Caco-2 (cell line): ENCODE data around the gene FRMD4A. TPM values are rescaled to one million over a fixed set of nuclear protein-coding genes. Genes with fewer than 3 reads are reported as not detected.

Experiments used
- BruUV-seq: library from RNA; stranded (reverse); fragments of 400-500 nt; replicated peaks from 2 replicates; lab custom pipeline; 2021; lab: Mats Ljungman, UMichigan
- CTCF ChIA-PET: fragments of 300-600 bp; sonication (Branson Sonifier 250); formaldehyde crosslinking; loops from one replicate; lab custom pipeline; 2022; ENCODE audit warnings: antibody characterized with exemption; lab: Charles Lee
- POLR2A ChIA-PET: fragments of 300-600 bp; sonication (Branson Sonifier 250); formaldehyde crosslinking; loops from one replicate; lab custom pipeline; 2022; ENCODE audit warnings: antibody characterized with exemption; lab: Charles Lee
- DNase-seq, 2 experiments: peaks; one replicate each; pipeline versions ENCODE4 v3.0.0 to v3.0.0-alpha.2; 2020 to 2022
- H3K27me3 ChIP-seq: replicated peaks from 2 replicates; pipeline ENCODE4 v1.6.0; 2011; ENCODE audit warnings: low read length; ENCODE audit not compliant: control insufficient read depth, insufficient read depth
- H3K36me3 ChIP-seq: 2 replicates; pipeline ENCODE4 v1.5.1; 2011; ENCODE audit warnings: low read length; ENCODE audit not compliant: control insufficient read depth, insufficient read depth
- H3K4me1 ChIP-seq: fragments of 250-450 bp; sonication (Bioruptor Pico); 2 replicates; pipeline ENCODE4 v1.5.1; 2020; ENCODE audit warnings: mild to moderate bottlenecking
- H3K4me3 ChIP-seq: 2 replicates; pipeline ENCODE4 v1.5.1; 2011; ENCODE audit warnings: low read depth, mild to moderate bottlenecking, control low read depth, low read length
- H3K9me3 ChIP-seq: fragments of 250-450 bp; sonication (Bioruptor Pico); 2 replicates; pipeline ENCODE4 v1.5.1; 2020; ENCODE audit warnings: mild to moderate bottlenecking, moderate library complexity
- H3K27ac Mint-ChIP-seq: one replicate; pipeline ENCODE4 v1.8.0; 2022; ENCODE audit warnings: mixed read lengths; ENCODE audit not compliant: unreplicated experiment
- H3K27me3 Mint-ChIP-seq: one replicate; pipeline ENCODE4 v1.8.0; 2022; ENCODE audit warnings: mixed read lengths; ENCODE audit not compliant: insufficient read depth, unreplicated experiment
- H3K36me3 Mint-ChIP-seq: one replicate; pipeline ENCODE4 v1.8.0; 2022; ENCODE audit warnings: mild to moderate bottlenecking, mixed read lengths; ENCODE audit not compliant: insufficient read depth, unreplicated experiment
- H3K4me1 Mint-ChIP-seq: one replicate; pipeline ENCODE4 v1.8.0; 2022; ENCODE audit warnings: low read depth, mixed read lengths; ENCODE audit not compliant: unreplicated experiment
- H3K4me3 Mint-ChIP-seq: one replicate; pipeline ENCODE4 v1.8.0; 2022; ENCODE audit warnings: mild to moderate bottlenecking, moderate library complexity, mixed read lengths; ENCODE audit not compliant: unreplicated experiment
- H3K9me3 Mint-ChIP-seq: one replicate; pipeline ENCODE4 v1.8.0; 2022; ENCODE audit warnings: mixed read lengths; ENCODE audit not compliant: unreplicated experiment
- intact Hi-C: fragments of 100-400 bp; cut with micrococcal nuclease; formaldehyde crosslinking; loops from one replicate; pipeline ENCODE4 v1.10.0; 2022; ENCODE audit not compliant: unreplicated experiment
- total RNA-seq: library from RNA; stranded (reverse); gene quantifications from 2 replicates; pipeline ENCODE4 v1.2.3, GENCODE V29; 2022
- TF ChIP-seq, protein P1 (sequence below), 2 experiments: fragments of 200-600 bp in 1 of 2; IDR thresholded peaks; 1 replicate in 1 of 2; 2 replicates in 1 of 2; pipeline versions ENCODE4 v1.5.1 to v1.8.0; 2011 to 2022; ENCODE audit warnings: antibody characterized with exemption in 1 of 2, control low read depth in 1 of 2, inconsistent platforms in 1 of 2, low read depth in 1 of 2, low read length in 1 of 2, mild to moderate bottlenecking in 1 of 2, moderate library complexity in 1 of 2; ENCODE audit not compliant: insufficient read depth in 1 of 2, severe bottlenecking in 1 of 2, unreplicated experiment in 1 of 2

FRMD4A gene
- total RNA-seq, 1 experiment from 2014 or later, result 52.1 TPM

DNA sequence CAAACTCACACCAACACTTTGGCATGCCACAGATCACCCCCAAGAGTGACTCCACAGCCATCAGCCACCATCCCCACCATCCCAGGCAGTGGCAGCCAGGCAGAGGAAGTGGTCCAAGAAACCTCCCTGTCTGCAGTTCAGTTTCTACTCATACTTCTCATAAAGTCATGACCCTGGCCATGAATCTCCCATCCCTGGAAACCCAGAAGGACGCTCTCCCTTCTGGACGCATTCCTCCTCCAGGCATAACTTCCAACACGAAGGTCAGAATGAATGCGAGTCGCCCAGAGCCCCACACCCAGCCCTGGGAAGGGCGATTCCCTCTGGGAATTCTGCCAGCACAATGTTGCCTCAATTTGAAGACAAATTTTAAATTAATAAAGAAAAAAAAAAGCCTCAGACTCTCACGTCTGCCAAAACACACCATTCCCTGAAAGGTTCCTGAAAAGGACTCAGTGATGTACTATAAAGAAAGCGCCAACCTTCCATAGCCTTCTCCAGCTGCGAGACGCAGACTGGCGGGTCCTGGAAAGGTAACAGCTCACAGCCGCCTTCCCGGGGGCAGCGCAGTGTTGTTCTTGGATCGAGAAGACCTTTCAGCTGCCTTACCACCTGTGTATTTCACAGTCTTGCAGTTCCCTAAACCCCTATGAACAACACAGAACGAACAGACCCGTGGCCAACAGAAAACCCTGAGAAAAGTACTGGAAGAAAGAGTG, 307.6 kb downstream of the FRMD4A start:
- no peaks in the 10 kb centered on the region for H3K36me3 Mint-ChIP-seq
- intact Hi-C loops, result no loop called here
- Histone ChIP-seq H3K4me3 (no peak overlapping the region), H3K4me1 (no peaks in the 10 kb centered on the region), H3K9me3 (no peaks in the 10 kb centered on the region), H3K36me3 (no peaks in the 10 kb centered on the region), H3K27me3 (no peaks in the 10 kb centered on the region; the same call in 1 of the 2 replicates)
- peaks cover 7% of the 10 kb centered on the region for H3K27me3 Mint-ChIP-seq
- BruUV-seq, result no TSS peak
- ChIA-PET POLR2A (no interaction called here), CTCF (no interaction called here)
- H3K4me1 Mint-ChIP-seq, result no peaks in the 10 kb centered on the region
- H3K4me3 Mint-ChIP-seq, result no peak overlapping the region
- no peak for DNase-seq
- no peak overlapping the region for H3K27ac Mint-ChIP-seq
- H3K9me3 Mint-ChIP-seq, result peaks cover 10% of the 10 kb centered on the region
- TF ChIP-seq, protein P1, sequence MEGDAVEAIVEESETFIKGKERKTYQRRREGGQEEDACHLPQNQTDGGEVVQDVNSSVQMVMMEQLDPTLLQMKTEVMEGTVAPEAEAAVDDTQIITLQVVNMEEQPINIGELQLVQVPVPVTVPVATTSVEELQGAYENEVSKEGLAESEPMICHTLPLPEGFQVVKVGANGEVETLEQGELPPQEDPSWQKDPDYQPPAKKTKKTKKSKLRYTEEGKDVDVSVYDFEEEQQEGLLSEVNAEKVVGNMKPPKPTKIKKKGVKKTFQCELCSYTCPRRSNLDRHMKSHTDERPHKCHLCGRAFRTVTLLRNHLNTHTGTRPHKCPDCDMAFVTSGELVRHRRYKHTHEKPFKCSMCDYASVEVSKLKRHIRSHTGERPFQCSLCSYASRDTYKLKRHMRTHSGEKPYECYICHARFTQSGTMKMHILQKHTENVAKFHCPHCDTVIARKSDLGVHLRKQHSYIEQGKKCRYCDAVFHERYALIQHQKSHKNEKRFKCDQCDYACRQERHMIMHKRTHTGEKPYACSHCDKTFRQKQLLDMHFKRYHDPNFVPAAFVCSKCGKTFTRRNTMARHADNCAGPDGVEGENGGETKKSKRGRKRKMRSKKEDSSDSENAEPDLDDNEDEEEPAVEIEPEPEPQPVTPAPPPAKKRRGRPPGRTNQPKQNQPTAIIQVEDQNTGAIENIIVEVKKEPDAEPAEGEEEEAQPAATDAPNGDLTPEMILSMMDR (IDR thresholded peaks at IDR 0.05; ENCODE audit: insufficient read depth in 1 of 2, low read depth in 1 of 2, low read length in 1 of 2, severe bottlenecking in 1 of 2, unreplicated experiment in 1 of 2), result no peak

DNA sequence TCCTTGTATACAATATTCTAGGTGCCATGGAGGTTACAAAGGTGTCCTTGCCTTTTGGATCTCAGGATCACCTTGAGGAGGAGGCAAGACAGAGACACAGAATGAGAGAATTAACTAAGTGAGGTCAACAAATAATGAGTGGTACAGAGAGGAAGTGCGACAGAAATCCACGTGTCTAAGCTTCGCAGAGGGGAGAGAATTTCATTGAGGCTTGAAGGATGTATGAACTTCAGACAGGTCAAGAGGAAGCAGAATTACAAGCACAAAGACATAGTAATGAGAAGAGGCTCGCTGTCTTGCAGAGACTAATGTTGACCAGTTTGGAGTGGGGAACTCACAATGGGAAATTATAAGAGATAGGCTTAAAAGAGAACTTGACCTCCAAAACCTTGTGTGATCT, 308.7 kb downstream of the FRMD4A start:
- no peak for DNase-seq
- CTCF ChIA-PET, result no interaction called here
- POLR2A ChIA-PET, result no interaction called here
- Mint-ChIP-seq H3K9me3 (peaks cover 10% of the 10 kb centered on the region), H3K27ac (no peak overlapping the region), H3K36me3 (no peaks in the 10 kb centered on the region), H3K4me3 (no peak overlapping the region), H3K4me1 (no peaks in the 10 kb centered on the region), H3K27me3 (peaks cover 6% of the 10 kb centered on the region)
- Histone ChIP-seq H3K4me1 (no peaks in the 10 kb centered on the region), H3K4me3 (no peak overlapping the region), H3K36me3 (no peaks in the 10 kb centered on the region), H3K9me3 (no peaks in the 10 kb centered on the region), H3K27me3 (no peaks in the 10 kb centered on the region; the same call in 1 of the 2 replicates)
- intact Hi-C loops, result no loop called here
- no TSS peak for BruUV-seq
- TF ChIP-seq, protein P1 (IDR thresholded peaks at IDR 0.05; ENCODE audit: insufficient read depth in 1 of 2, low read depth in 1 of 2, low read length in 1 of 2, severe bottlenecking in 1 of 2, unreplicated experiment in 1 of 2), result no peak

DNA sequence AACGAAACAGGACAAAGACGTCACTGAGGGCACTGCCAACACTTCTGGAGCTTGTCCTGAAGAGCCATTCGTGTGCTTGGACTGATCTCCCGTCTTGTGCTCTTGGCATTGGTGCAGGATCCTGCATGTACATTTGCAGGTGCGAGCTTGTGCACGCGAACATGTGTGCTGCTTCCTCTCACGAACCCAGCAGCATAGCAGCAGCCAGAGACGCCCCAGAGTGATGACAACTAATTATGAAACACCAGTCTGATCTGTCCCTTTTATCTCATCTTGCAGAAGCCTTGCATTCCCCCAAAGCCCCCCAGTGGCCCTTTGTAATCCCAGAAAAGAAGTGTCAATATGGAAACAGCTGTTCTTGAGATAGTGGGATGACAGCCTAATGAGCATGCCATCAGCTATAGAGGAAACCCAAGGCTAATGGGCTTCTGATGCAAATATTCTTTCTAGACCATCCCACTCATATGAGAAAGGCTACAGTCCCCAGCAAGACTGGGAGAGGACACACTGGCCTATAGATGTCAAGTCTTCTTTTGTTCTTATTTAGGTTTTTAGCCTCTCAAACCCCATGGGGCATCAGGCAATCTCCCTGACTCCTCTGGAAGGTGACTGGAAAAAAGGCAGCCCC, 310.6 kb downstream of the FRMD4A start:
- Histone ChIP-seq H3K27me3 (no peaks in the 10 kb centered on the region; the same call in 1 of the 2 replicates), H3K4me3 (no peak overlapping the region), H3K4me1 (no peaks in the 10 kb centered on the region), H3K36me3 (no peaks in the 10 kb centered on the region), H3K9me3 (no peaks in the 10 kb centered on the region)
- DNase-seq, result no peak
- BruUV-seq, result no TSS peak
- Mint-ChIP-seq H3K36me3 (no peaks in the 10 kb centered on the region), H3K4me1 (no peaks in the 10 kb centered on the region), H3K27ac (no peak overlapping the region), H3K9me3 (peaks cover 10% of the 10 kb centered on the region), H3K4me3 (no peak overlapping the region), H3K27me3 (peaks cover 13% of the 10 kb centered on the region)
- CTCF ChIA-PET, result no interaction called here
- intact Hi-C loops, result no loop called here
- TF ChIP-seq, protein P1 (IDR thresholded peaks at IDR 0.05; ENCODE audit: insufficient read depth in 1 of 2, low read depth in 1 of 2, low read length in 1 of 2, severe bottlenecking in 1 of 2, unreplicated experiment in 1 of 2), result no peak
- POLR2A ChIA-PET, result no interaction called here
